Neural cell (in vitro differentiated cells): ENCODE measurements around the gene PNO1. TPM values are rescaled to one million over a fixed set of nuclear protein-coding genes. Genes with fewer than 3 reads are reported as not detected.

Experiments used
- H2AFZ ChIP-seq: fragments of 200-600, 300-800 bp; sonication (generic), shearing (Covaris generic); 2 replicates; pipeline ENCODE4 v1.6.0; 2014; ENCODE audit warnings: low read depth, mild to moderate bottlenecking, antibody characterized with exemption, low read length, moderate library complexity
- H3F3A ChIP-seq: fragments of 200-600 bp; shearing (Covaris generic); 2 replicates; pipeline ENCODE4 v1.6.1; 2016; ENCODE audit warnings: mild to moderate bottlenecking, moderate library complexity, mixed read lengths, antibody characterized with exemption, low read length; ENCODE audit not compliant: insufficient read depth, poor library complexity, severe bottlenecking
- H3K27ac ChIP-seq: fragments of 200-600, 300-800 bp; sonication (generic), shearing (Covaris generic); 2 replicates; pipeline ENCODE4 v1.5.1; 2014; ENCODE audit warnings: mild to moderate bottlenecking, low read length, moderate library complexity
- H3K27me3 ChIP-seq: fragments of 300-800, 200-600 bp; sonication (generic), shearing (Covaris generic); 2 replicates; pipeline ENCODE4 v1.6.0; 2014; ENCODE audit warnings: mild to moderate bottlenecking, low read depth, low read length, moderate library complexity; ENCODE audit not compliant: insufficient read depth
- H3K36me3 ChIP-seq: fragments of 300-800, 200-600 bp; sonication (generic), shearing (Covaris generic); 2 replicates; pipeline ENCODE4 v1.5.1; 2014; ENCODE audit warnings: mild to moderate bottlenecking, antibody characterized with exemption, low read length, moderate library complexity; ENCODE audit not compliant: insufficient read depth
- H3K4me2 ChIP-seq: fragments of 300-800, 200-600 bp; sonication (generic), shearing (Covaris generic); 2 replicates; pipeline ENCODE4 v1.6.0; 2014; ENCODE audit warnings: mild to moderate bottlenecking, low read length
- H3K4me3 ChIP-seq: fragments of 300-800, 200-600 bp; sonication (generic), shearing (Covaris generic); 2 replicates; pipeline ENCODE4 v1.5.1; 2014; ENCODE audit warnings: mild to moderate bottlenecking, low read length, moderate library complexity
- H3K79me2 ChIP-seq: fragments of 200-600 bp; shearing (Covaris generic); replicated peaks from 2 replicates; pipeline ENCODE4 v1.6.0; 2014; ENCODE audit warnings: mild to moderate bottlenecking, low read length, moderate library complexity; ENCODE audit not compliant: insufficient read depth
- H3K9ac ChIP-seq: fragments of 300-800, 200-600 bp; sonication (generic), shearing (Covaris generic); 2 replicates; pipeline ENCODE4 v1.6.1; 2016; ENCODE audit warnings: mild to moderate bottlenecking, low read length, mixed read lengths
- H3K9me2 ChIP-seq: fragments of 200-600 bp; shearing (Covaris generic); 2 replicates; pipeline ENCODE4 v1.6.1; 2016; ENCODE audit warnings: mild to moderate bottlenecking, low read length, mixed read lengths; ENCODE audit not compliant: insufficient read depth
- H3K9me3 ChIP-seq: fragments of 200-600, 300-800 bp; sonication (generic), shearing (Covaris generic); 2 replicates; pipeline ENCODE4 v1.6.1; 2016; ENCODE audit warnings: mild to moderate bottlenecking, mixed run types, low read length, moderate library complexity, mixed read lengths
- H4K20me1 ChIP-seq: fragments of 200-600 bp; shearing (Covaris generic); 2 replicates; pipeline ENCODE4 v1.6.1; 2016; ENCODE audit warnings: mild to moderate bottlenecking, mixed run types; ENCODE audit not compliant: insufficient read depth
- EP300 ChIP-seq: fragments of 450-650 bp; conservative IDR thresholded peaks from 2 replicates; pipeline ENCODE4 v1.6.1; 2014; ENCODE audit warnings: antibody characterized with exemption, mild to moderate bottlenecking, moderate library complexity; ENCODE audit not compliant: poor library complexity, severe bottlenecking
- EZH2 ChIP-seq: fragments of 200-600, 300-800 bp; shearing (Covaris generic), sonication (generic); IDR thresholded peaks from 2 replicates; pipeline ENCODE4 v1.6.1; 2014; ENCODE audit warnings: antibody characterized with exemption, low read length, borderline replicate concordance, mild to moderate bottlenecking; ENCODE audit not compliant: insufficient read depth, poor library complexity, severe bottlenecking
- MXI1 ChIP-seq: fragments of 450-650 bp; conservative IDR thresholded peaks from 2 replicates; pipeline ENCODE4 v1.6.1; 2014; ENCODE audit warnings: antibody characterized with exemption, mild to moderate bottlenecking; ENCODE audit not compliant: poor library complexity, severe bottlenecking
- POLR2AphosphoS5 ChIP-seq: IDR thresholded peaks from 2 replicates; pipeline ENCODE4 v1.6.1; 2012
- RAD21 ChIP-seq: fragments of 450-650 bp; conservative IDR thresholded peaks from 2 replicates; pipeline ENCODE4 v1.6.1; 2014; ENCODE audit warnings: antibody characterized with exemption, mild to moderate bottlenecking, moderate library complexity
- SMC3 ChIP-seq: fragments of 450-650 bp; conservative IDR thresholded peaks from 2 replicates; pipeline ENCODE4 v1.6.1; 2014; ENCODE audit warnings: antibody characterized with exemption, mild to moderate bottlenecking, moderate library complexity; ENCODE audit not compliant: poor library complexity
- TAF1 ChIP-seq: IDR thresholded peaks from 2 replicates; pipeline ENCODE4 v1.6.1; 2012; ENCODE audit warnings: low read depth
- polyA plus RNA-seq: library from polyadenylated mRNA; depleted of rRNA; stranded (reverse); fragments of >200 nt; gene quantifications from 2 replicates; pipeline ENCODE4 v1.2.3, GENCODE V29; 2014
- TF ChIP-seq, protein P1 (sequence below): fragments of 450-650 bp; IDR thresholded peaks from 2 replicates; pipeline ENCODE4 v1.5.1; 2014; ENCODE audit warnings: antibody characterized with exemption, mild to moderate bottlenecking, moderate library complexity; ENCODE audit not compliant: poor library complexity, severe bottlenecking
- TF ChIP-seq, protein P2 (sequence below): IDR thresholded peaks from 2 replicates; pipeline ENCODE4 v1.6.1; 2012; ENCODE audit warnings: borderline replicate concordance

PNO1 gene
- polyA plus RNA-seq, 1 donor from 2014 or later: 10.9 TPM

DNA sequence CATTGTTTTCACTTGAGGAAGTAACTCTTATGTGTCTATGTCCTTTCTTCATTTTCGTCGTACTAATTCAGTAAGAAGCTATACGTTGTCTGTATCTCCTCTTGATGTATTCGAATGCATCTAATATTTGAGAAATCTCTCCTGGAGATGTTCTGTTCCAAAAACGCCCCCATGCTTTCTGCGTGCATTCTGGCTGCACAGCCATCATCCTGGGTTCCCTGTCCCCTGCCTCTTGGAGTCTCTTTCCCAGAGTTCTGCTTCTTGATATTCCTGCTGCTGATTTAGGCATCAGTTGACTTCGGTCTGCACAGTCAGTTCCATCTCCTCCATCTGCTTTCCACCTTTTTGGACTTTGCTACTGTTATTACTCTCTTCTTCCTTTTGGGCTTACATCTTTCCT lies 13.5 kb downstream of the PNO1 start:
- no peak overlapping the region for H2AFZ ChIP-seq
- H4K20me1 ChIP-seq: no peaks in the 10 kb centered on the region
- H3K4me3 ChIP-seq: no peak overlapping the region
- no peaks in the 10 kb centered on the region for H3K36me3 ChIP-seq
- H3K27me3 ChIP-seq: no peaks in the 10 kb centered on the region
- no peak overlapping the region for H3K9ac ChIP-seq
- no peak overlapping the region for H3K4me2 ChIP-seq
- no peaks in the 10 kb centered on the region for H3K9me3 ChIP-seq
- TF ChIP-seq, protein P1, sequence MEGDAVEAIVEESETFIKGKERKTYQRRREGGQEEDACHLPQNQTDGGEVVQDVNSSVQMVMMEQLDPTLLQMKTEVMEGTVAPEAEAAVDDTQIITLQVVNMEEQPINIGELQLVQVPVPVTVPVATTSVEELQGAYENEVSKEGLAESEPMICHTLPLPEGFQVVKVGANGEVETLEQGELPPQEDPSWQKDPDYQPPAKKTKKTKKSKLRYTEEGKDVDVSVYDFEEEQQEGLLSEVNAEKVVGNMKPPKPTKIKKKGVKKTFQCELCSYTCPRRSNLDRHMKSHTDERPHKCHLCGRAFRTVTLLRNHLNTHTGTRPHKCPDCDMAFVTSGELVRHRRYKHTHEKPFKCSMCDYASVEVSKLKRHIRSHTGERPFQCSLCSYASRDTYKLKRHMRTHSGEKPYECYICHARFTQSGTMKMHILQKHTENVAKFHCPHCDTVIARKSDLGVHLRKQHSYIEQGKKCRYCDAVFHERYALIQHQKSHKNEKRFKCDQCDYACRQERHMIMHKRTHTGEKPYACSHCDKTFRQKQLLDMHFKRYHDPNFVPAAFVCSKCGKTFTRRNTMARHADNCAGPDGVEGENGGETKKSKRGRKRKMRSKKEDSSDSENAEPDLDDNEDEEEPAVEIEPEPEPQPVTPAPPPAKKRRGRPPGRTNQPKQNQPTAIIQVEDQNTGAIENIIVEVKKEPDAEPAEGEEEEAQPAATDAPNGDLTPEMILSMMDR: no peak
- TF ChIP-seq SMC3 (no peak), MXI1 (no peak), EP300 (no peak), TAF1 (no peak), RAD21 (no peak), POLR2AphosphoS5 (no peak), EZH2 (no peak)
- TF ChIP-seq, protein P2, sequence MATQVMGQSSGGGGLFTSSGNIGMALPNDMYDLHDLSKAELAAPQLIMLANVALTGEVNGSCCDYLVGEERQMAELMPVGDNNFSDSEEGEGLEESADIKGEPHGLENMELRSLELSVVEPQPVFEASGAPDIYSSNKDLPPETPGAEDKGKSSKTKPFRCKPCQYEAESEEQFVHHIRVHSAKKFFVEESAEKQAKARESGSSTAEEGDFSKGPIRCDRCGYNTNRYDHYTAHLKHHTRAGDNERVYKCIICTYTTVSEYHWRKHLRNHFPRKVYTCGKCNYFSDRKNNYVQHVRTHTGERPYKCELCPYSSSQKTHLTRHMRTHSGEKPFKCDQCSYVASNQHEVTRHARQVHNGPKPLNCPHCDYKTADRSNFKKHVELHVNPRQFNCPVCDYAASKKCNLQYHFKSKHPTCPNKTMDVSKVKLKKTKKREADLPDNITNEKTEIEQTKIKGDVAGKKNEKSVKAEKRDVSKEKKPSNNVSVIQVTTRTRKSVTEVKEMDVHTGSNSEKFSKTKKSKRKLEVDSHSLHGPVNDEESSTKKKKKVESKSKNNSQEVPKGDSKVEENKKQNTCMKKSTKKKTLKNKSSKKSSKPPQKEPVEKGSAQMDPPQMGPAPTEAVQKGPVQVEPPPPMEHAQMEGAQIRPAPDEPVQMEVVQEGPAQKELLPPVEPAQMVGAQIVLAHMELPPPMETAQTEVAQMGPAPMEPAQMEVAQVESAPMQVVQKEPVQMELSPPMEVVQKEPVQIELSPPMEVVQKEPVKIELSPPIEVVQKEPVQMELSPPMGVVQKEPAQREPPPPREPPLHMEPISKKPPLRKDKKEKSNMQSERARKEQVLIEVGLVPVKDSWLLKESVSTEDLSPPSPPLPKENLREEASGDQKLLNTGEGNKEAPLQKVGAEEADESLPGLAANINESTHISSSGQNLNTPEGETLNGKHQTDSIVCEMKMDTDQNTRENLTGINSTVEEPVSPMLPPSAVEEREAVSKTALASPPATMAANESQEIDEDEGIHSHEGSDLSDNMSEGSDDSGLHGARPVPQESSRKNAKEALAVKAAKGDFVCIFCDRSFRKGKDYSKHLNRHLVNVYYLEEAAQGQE: no peak
- H3K9me2 ChIP-seq: no peaks in the 10 kb centered on the region
- H3K27ac ChIP-seq: no peak overlapping the region
- no peaks in the 10 kb centered on the region for H3F3A ChIP-seq
- H3K79me2 ChIP-seq: no peaks in the 10 kb centered on the region

- Histone ChIP-seq H3K36me3 (no peaks in the 10 kb centered on the region), H3K79me2 (no peaks in the 10 kb centered on the region), H3K27ac (no peak overlapping the region), H3K4me2 (no peak overlapping the region), H2AFZ (no peak overlapping the region), H4K20me1 (no peaks in the 10 kb centered on the region), H3K4me3 (no peak overlapping the region), H3K9me2 (no peaks in the 10 kb centered on the region), H3K27me3 (no peaks in the 10 kb centered on the region), H3F3A (no peaks in the 10 kb centered on the region), H3K9ac (no peak overlapping the region), H3K9me3 (no peaks in the 10 kb centered on the region)
- TF ChIP-seq TAF1 (no peak), EZH2 (no peak), POLR2AphosphoS5 (no peak), SMC3 (no peak), EP300 (no peak), RAD21 (no peak), MXI1 (no peak)
- TF ChIP-seq, protein P2: no peak
- TF ChIP-seq, protein P1: no peak
Measured at GRCh38 chr2:68171684-68172083, 14.0 kb downstream of the PNO1 start.
